Heart right ventricle (tissue), 16 donors: Measurements from ENCODE around the gene UNCX. TPM values are rescaled to one million over a fixed set of nuclear protein-coding genes. Genes with fewer than 3 reads are reported as not detected.
A peak's percentile ranks its signal among the peaks of the same experiment; 100 is the strongest.

Source experiments
- ATAC-seq, 8 donors: fragments of 200-7000 bp; cut with Tn5 transposase; one replicate each; pipeline ENCODE4 v1.9.1; 2020; ENCODE audit warnings: mild to moderate bottlenecking in 8 of 8, moderate library complexity in 8 of 8, moderate number of reproducible peaks in 1 of 8
- DNase-seq, 2 donors: peaks; one replicate each; pipeline ENCODE4 v3.0.0-alpha.2; 2020
- H3K27ac ChIP-seq, 10 donors: fragments of 200-600 bp; sonication (generic) in 2 of 10; one replicate each; pipeline versions ENCODE4 v1.5.0 to v1.8.0; 2020 to 2022; ENCODE audit warnings: mild to moderate bottlenecking in 3 of 10
- H3K27me3 ChIP-seq, 7 donors: fragments of 200-600 bp; one replicate each; pipeline ENCODE4 v1.8.0; 2021 to 2022; ENCODE audit warnings: mild to moderate bottlenecking in 2 of 7
- H3K36me3 ChIP-seq, 9 donors: fragments of 200-600 bp; sonication (generic) in 1 of 9; one replicate each; pipeline versions ENCODE4 v1.5.0 to v1.8.0; 2020 to 2022; ENCODE audit warnings: mild to moderate bottlenecking in 2 of 9
- H3K4me1 ChIP-seq, 9 donors: fragments of 200-600 bp; sonication (generic) in 1 of 9; one replicate each; pipeline versions ENCODE4 v1.5.0 to v1.8.0; 2020 to 2022; ENCODE audit warnings: mild to moderate bottlenecking in 4 of 9
- H3K4me3 ChIP-seq, 10 donors: fragments of 200-600 bp; sonication (generic) in 2 of 10; one replicate each; pipeline versions ENCODE4 v1.5.0 to v1.8.0; 2020 to 2022; ENCODE audit warnings: mild to moderate bottlenecking in 7 of 10, moderate library complexity in 2 of 10
- H3K9me3 ChIP-seq, 11 donors: fragments of 200-600 bp in 10 of 11; sonication (generic) in 2 of 11; one replicate each; pipeline versions ENCODE4 v1.5.0 to v1.8.0; 2013 to 2022; ENCODE audit warnings: mild to moderate bottlenecking in 2 of 11, control low read depth in 1 of 11, moderate library complexity in 1 of 11
- WGBS, 2 donors: extraction: QIAGEN DNeasy Blood & Tissue Kit; methylation state at CpG; one replicate each; pipeline ENCODE4 v1.1.7; 2013; ENCODE audit warnings: inconsistent platforms in 1 of 2; 5-methylcytosine and 5-hydroxymethylcytosine counted together
- intact Hi-C, 10 donors: fragments of 100-400 bp; cut with DNase I; formaldehyde crosslinking; loops; one replicate each; pipeline versions ENCODE4 v1.11.1 to v1.14.2; 2022
- polyA plus RNA-seq, 2 donors: library from polyadenylated mRNA; stranded (reverse); fragments of 200-250 nt; gene quantifications; one replicate each; pipeline ENCODE4 v1.2.3, GENCODE V29; 2013
- total RNA-seq, 10 donors: library from RNA; stranded (reverse); fragmentation: NEBNext Ultra II Directional in 3 of 10; extraction: Animal tissue kit (Norgen Biotek cat#: 25700) in 3 of 10; gene quantifications; one replicate each; pipeline versions ENCODE4 v1.2.1 to v1.2.4, GENCODE V29; 2021 to 2023
- TF ChIP-seq, protein P1 (sequence below), 9 donors: fragments of 200-600 bp; sonication (generic) in 2 of 9; IDR thresholded peaks; one replicate each; pipeline versions ENCODE4 v1.5.0 to v1.8.0; 2021 to 2022; ENCODE audit warnings: antibody characterized with exemption in 9 of 9, mild to moderate bottlenecking in 5 of 9, moderate library complexity in 1 of 9
- donor health status: Arrhythmogenic right ventricular cardiomyopathy.
- donor health status: ischemic (EF 13 %, LVEDD 7.1; RV severe dilation, severe dysfunction).
- donor health status: healthy with polysubstance abuse.
- donor health status: DM: no; HTN: yes; CAD: no.
- donor health status: DM: no; HTN: no; CAD: no.
- donor health status: ischemic (EF 25% LVEDD 6.9; RV normal size, moderate dysfunction).
- donor health status: ischemic (EF 25% LVEDD 5.7; RV mildly dilated, moderate dysfunction).
- donor health status: healthy.
- donor health status: DM: yes; HTN: yes; CAD: no.
- donor health status: Ischemic cardiomyopathy.
- donor health status: ischemic (EF 35%, LVEDD 5.7; RV mildly dilated, moderate dysfunction).
- donor health status: nonischemic (EF 11% LVEDD 7.7; RV severe dilation, severe dysfunction).
- donor health status: DM: yes; HTN: yes; CAD: no.
- donor health status: PGD.
- donor health status: ischemic (EF 29% LVEDD 5.4; RV normal size, mild dysfunction).
- donor health status: nonischemic (EF 23%, LVEDD 6.1; RV moderate dilation, normal function).

Gene UNCX
- total and polyA plus RNA-seq, 12 donors: not detected

DNA sequence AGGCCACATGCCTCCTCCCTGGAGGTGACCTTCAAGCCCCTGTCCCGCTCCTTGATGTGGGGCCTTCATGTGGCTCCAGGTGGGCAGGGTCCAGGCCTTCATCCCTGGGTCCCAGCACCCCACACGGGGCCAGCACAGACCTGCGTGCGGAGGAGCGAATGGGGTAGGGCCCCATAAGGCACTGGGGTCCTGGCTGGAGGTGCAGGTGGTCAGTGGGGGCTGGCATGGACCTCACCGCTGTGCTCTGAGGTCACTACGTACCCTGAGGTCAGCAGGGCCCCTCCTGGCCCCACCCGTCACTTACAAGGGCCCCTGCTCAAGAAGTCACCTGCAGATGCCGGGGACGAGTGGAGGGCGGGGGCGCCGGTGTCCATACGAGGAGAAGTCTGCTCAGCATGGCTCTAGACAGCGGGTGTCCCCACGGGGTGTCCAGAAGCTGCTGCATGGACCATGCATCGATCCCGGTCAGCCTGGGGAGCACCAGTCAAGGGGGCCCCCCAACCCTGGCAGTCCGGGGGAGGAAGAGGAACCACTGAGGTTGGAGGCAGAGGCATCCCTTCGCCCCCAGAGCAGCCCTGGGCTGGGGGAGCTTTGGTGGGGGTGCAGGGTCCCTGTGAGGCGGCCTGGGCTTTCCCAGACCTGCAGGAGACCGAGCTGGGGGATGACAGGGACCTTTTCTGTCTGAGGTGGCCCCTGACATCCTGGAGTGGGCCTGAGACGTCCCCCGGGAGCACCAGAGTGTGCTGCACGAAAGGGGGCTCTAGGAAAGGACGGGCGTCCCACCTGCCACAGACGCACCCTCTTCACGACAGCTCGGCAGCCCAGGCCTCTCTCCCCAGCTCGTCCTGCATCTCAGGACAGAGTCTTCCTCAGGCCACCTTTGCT, 34.6 kb downstream of the UNCX start:
- H3K27me3 ChIP-seq: peaks cover 0 to 87% (median 76%) of the 10 kb centered on the region in 7 donors
- no peak overlapping the region for H3K27ac ChIP-seq
- H3K36me3 ChIP-seq: no peaks in the 10 kb centered on the region
- H3K4me3 ChIP-seq: no peak overlapping the region
- ATAC-seq (peak in 1 of 8 donors; percentile 22), DNase-seq (no peak)
- TF ChIP-seq, protein P1, sequence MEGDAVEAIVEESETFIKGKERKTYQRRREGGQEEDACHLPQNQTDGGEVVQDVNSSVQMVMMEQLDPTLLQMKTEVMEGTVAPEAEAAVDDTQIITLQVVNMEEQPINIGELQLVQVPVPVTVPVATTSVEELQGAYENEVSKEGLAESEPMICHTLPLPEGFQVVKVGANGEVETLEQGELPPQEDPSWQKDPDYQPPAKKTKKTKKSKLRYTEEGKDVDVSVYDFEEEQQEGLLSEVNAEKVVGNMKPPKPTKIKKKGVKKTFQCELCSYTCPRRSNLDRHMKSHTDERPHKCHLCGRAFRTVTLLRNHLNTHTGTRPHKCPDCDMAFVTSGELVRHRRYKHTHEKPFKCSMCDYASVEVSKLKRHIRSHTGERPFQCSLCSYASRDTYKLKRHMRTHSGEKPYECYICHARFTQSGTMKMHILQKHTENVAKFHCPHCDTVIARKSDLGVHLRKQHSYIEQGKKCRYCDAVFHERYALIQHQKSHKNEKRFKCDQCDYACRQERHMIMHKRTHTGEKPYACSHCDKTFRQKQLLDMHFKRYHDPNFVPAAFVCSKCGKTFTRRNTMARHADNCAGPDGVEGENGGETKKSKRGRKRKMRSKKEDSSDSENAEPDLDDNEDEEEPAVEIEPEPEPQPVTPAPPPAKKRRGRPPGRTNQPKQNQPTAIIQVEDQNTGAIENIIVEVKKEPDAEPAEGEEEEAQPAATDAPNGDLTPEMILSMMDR (IDR thresholded peaks at IDR 0.05): no peak
- no peaks in the 10 kb centered on the region for H3K9me3 ChIP-seq
- intact Hi-C loops: no loop called here
- WGBS, 2 donors: 78% methylated on average over 31 of the region's 31 CpGs
- H3K4me1 ChIP-seq: no peaks in the 10 kb centered on the region

DNA sequence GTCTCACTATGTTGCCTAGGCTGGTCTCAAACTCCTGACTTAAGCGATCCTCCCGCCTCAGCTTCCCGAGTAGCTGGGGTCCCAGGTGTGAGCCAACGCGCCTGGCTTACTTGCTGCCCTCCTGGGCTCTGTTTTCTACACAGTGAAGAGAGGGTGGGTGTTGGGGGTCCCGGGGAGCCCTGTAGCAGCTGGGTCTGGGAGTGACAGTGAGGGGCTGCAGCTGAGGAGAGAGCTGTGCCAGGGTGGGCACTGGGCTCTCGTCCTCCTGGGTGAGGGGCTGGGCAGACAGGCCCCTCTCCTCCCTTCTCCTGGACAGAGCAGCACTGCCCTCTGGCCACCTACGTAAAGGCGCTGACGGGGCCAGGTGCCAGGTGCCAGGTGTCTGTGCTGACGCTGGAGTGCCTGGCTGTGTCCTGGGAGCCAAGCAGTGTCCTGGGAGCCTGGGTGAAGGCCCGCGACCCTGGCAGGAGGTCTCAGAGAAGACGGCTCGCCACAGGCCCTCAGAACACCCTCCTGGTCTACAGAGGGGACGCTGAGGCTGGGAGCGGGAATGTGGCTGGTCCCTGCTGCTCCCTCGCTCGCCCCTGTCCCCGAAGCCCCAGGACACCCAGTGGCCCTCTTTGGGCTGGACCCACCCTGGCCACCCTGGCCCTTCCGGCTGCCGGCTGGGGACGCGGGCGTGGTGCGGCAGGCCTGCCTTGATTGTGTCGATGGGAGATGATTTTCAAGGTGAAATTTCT, 35.6 kb downstream of the UNCX start:
- ATAC-seq (no peak), DNase-seq (no peak)
- 85 to 88% methylated on average over 26 to 27 of the region's 27 CpGs for WGBS, 2 donors
- no peak overlapping the region for H3K27ac ChIP-seq
- no peaks in the 10 kb centered on the region for H3K4me1 ChIP-seq
- TF ChIP-seq, protein P1 (IDR thresholded peaks at IDR 0.05): no peak
- peaks cover 0 to 79% (median 69%) of the 10 kb centered on the region in 7 donors for H3K27me3 ChIP-seq
- no peak overlapping the region for H3K4me3 ChIP-seq
- intact Hi-C loops: no loop called here
- H3K9me3 ChIP-seq: no peaks in the 10 kb centered on the region
- no peaks in the 10 kb centered on the region for H3K36me3 ChIP-seq

DNA sequence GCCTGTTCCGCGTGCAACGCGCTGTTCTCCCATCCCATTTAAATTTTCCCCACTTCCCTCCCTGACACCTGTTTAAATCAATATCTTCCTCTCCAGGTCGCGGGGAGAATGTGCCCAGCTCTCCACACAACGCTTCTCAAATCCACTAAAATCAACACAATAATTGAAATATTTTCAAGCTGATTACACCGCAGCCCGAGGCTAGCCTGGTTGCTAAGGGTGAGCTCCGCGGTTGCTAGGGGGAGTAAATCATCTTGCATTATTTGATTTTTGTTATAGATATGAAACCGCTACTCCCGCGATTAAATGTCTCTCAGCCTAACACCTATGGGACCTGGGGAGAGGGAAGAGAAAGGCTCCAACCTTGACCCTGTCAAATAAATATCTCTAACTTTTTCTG, 36.2 kb downstream of the UNCX start:
- Histone ChIP-seq H3K27ac (no peak overlapping the region), H3K9me3 (no peaks in the 10 kb centered on the region), H3K4me1 (no peaks in the 10 kb centered on the region), H3K4me3 (no peak overlapping the region), H3K36me3 (no peaks in the 10 kb centered on the region), H3K27me3 (peaks cover 0 to 73% (median 62%) of the 10 kb centered on the region in 7 donors)
- ATAC-seq (no peak), DNase-seq (no peak)
- TF ChIP-seq, protein P1 (IDR thresholded peaks at IDR 0.05): no peak
- WGBS, 2 donors: 72 to 79% methylated on average over 14 of the region's 14 CpGs
- intact Hi-C loops: no loop called here

DNA sequence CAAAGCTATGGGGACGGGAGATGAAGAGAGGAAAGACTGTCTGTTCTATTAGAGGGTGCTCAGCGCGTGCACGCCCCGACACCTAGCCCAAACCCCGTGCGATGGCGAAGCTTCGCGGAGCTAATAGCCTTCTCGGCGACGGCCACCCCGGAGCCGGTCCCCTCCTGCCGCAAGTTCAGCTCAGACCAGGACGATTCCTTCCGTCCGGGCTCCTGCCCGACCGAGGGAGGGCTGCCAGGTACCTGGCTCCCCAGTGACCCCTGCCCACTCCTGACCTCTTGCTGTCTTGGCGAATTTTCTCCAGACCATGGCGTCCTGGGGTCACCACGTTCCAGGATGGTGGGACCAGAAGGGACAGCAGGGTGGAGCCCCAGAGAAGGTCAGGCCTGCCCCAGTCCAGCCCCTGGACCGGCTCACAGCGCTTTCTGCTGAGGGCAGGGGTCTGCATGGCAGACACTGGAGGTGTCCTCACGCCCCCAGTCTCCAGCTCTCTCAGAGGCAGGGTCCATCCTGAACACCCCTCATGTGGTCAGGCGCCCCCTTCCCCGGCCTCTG, 36.7 kb downstream of the UNCX start:
- no peak for DNase-seq
- Histone ChIP-seq H3K27ac (no peak overlapping the region), H3K4me1 (no peaks in the 10 kb centered on the region), H3K4me3 (no peak overlapping the region), H3K36me3 (no peaks in the 10 kb centered on the region), H3K9me3 (no peaks in the 10 kb centered on the region), H3K27me3 (peaks cover 0 to 71% (median 58%) of the 10 kb centered on the region in 7 donors)
- WGBS, 2 donors: 71 to 72% methylated on average over 28 to 29 of the region's 29 CpGs
- ATAC-seq: peak in 1 of 8 donors; percentile 49
- TF ChIP-seq, protein P1 (IDR thresholded peaks at IDR 0.05): no peak
- intact Hi-C loops: no loop called here
